IMR-90 (cell line): ENCODE data around the gene CLEC7A. TPM values are rescaled to one million over a fixed set of nuclear protein-coding genes. Genes with fewer than 3 reads are reported as not detected.

Source experiments
- ATAC-seq: fragments of 200-7000 bp; cut with Tn5 transposase; 2 replicates; pipeline ENCODE4 v1.9.1; 2020; ENCODE audit warnings: low read depth, mild to moderate bottlenecking, moderate library complexity
- BruUV-seq: library from RNA; stranded (reverse); fragments of 400-500 nt; replicated peaks from 2 replicates; lab custom pipeline; 2021; lab: Mats Ljungman, UMichigan
- CTCF ChIA-PET: fragments of 300-600 bp; formaldehyde crosslinking; extraction: SDS; loops from one replicate; lab custom pipeline; 2021; ENCODE audit warnings: antibody characterized with exemption; lab: Yijun Ruan, JAX
- POLR2A ChIA-PET: fragments of 300-600 bp; sonication (Branson Sonifier 250); formaldehyde crosslinking; loops from one replicate; lab custom pipeline; 2022; ENCODE audit warnings: antibody characterized with exemption; ENCODE audit not compliant: unreplicated experiment; lab: Charles Lee
- DNase-seq: peaks from one replicate; pipeline ENCODE4 v3.0.0; 2013
- H2AFZ ChIP-seq: replicated peaks from 2 replicates; pipeline ENCODE3; 2013; ENCODE audit warnings: low read length, mild to moderate bottlenecking; ENCODE audit not compliant: poor library complexity
- H2AK5ac ChIP-seq: 2 replicates; pipeline ENCODE4 v1.6.1; 2013; ENCODE audit warnings: low read depth, low read length, inconsistent platforms
- H2AK9ac ChIP-seq: replicated peaks from 2 replicates; pipeline ENCODE3; 2013; ENCODE audit warnings: mild to moderate bottlenecking, low read depth, low read length, moderate library complexity; ENCODE audit not compliant: poor library complexity
- H2BK120ac ChIP-seq: 2 replicates; pipeline ENCODE4 v1.6.1; 2013; ENCODE audit warnings: low read depth, low read length, inconsistent platforms
- H2BK15ac ChIP-seq: 3 replicates; pipeline ENCODE4 v1.6.1; 2013; ENCODE audit warnings: low read depth, low read length, inconsistent platforms
- H2BK20ac ChIP-seq: 2 replicates; pipeline ENCODE4 v1.6.1; 2013; ENCODE audit warnings: low read depth, mild to moderate bottlenecking, inconsistent platforms, low read length, moderate library complexity
- H2BK5ac ChIP-seq: 2 replicates; pipeline ENCODE4 v1.6.1; 2013; ENCODE audit warnings: mild to moderate bottlenecking, low read depth, low read length, inconsistent platforms; ENCODE audit not compliant: poor library complexity, severe bottlenecking
- H3K14ac ChIP-seq: replicated peaks from 2 replicates; pipeline ENCODE4 v1.6.1; 2013; ENCODE audit warnings: low read depth, low read length, inconsistent platforms
- H3K18ac ChIP-seq: 2 replicates; pipeline ENCODE4 v1.6.1; 2013; ENCODE audit warnings: low read depth, low read length, control low read depth
- H3K23ac ChIP-seq: 2 replicates; pipeline ENCODE4 v1.6.1; 2013; ENCODE audit warnings: low read depth, low read length, inconsistent platforms
- H3K27ac ChIP-seq: 2 replicates; pipeline ENCODE4 v1.5.1; 2013; ENCODE audit warnings: mild to moderate bottlenecking, control low read depth, low read length; ENCODE audit not compliant: insufficient read depth
- H3K27me3 ChIP-seq: 2 replicates; pipeline ENCODE4 v1.6.1; 2013; ENCODE audit warnings: low read length; ENCODE audit not compliant: control insufficient read depth, insufficient read depth
- H3K36me3 ChIP-seq: 2 replicates; pipeline ENCODE4 v1.6.1; 2013; ENCODE audit warnings: low read length, mixed read lengths; ENCODE audit not compliant: control insufficient read depth, insufficient read depth
- H3K4ac ChIP-seq: 2 replicates; pipeline ENCODE4 v1.6.1; 2013; ENCODE audit warnings: low read depth, low read length, inconsistent platforms
- H3K4me1 ChIP-seq: 2 replicates; pipeline ENCODE4 v1.6.1; 2013; ENCODE audit warnings: low read length, mixed read lengths; ENCODE audit not compliant: control insufficient read depth, insufficient read depth
- H3K4me2 ChIP-seq: 2 replicates; pipeline ENCODE4 v1.6.1; 2013; ENCODE audit warnings: low read depth, mild to moderate bottlenecking, control low read depth, low read length, moderate library complexity
- H3K4me3 ChIP-seq: 2 replicates; pipeline ENCODE4 v1.5.1; 2013; ENCODE audit warnings: low read depth, mild to moderate bottlenecking, control low read depth, low read length, moderate library complexity; ENCODE audit not compliant: insufficient read depth
- H3K56ac ChIP-seq: 2 replicates; pipeline ENCODE4 v1.6.1; 2013; ENCODE audit warnings: low read length, inconsistent platforms; ENCODE audit not compliant: insufficient read depth; ENCODE audit errors: extremely low read depth
- H3K79me1 ChIP-seq, 2 experiments: 2 replicates each; pipeline ENCODE4 v1.6.1; 2013; ENCODE audit warnings: low read length in 2 of 2, inconsistent platforms in 1 of 2, low read depth in 1 of 2
- H3K9ac ChIP-seq: 2 replicates; pipeline ENCODE4 v1.6.1; 2013; ENCODE audit warnings: low read depth, low read length, control low read depth
- H3K9me1 ChIP-seq: 2 replicates; pipeline ENCODE4 v1.6.1; 2013; ENCODE audit warnings: low read length, inconsistent platforms; ENCODE audit not compliant: insufficient read depth
- H3K9me3 ChIP-seq: 2 replicates; pipeline ENCODE4 v1.6.1; 2013; ENCODE audit warnings: low read length; ENCODE audit not compliant: control insufficient read depth, insufficient read depth
- H4K20me1 ChIP-seq: 2 replicates; pipeline ENCODE4 v1.6.1; 2013; ENCODE audit warnings: low read length, inconsistent platforms; ENCODE audit not compliant: insufficient read depth
- H4K5ac ChIP-seq: 2 replicates; pipeline ENCODE4 v1.6.1; 2013; ENCODE audit warnings: mild to moderate bottlenecking, low read depth, low read length, control low read depth
- H4K8ac ChIP-seq, 2 experiments: 2 replicates each; pipeline ENCODE4 v1.6.1; 2013; ENCODE audit warnings: low read depth in 2 of 2, low read length in 2 of 2, control low read depth in 1 of 2, inconsistent platforms in 1 of 2
- H4K91ac ChIP-seq: 2 replicates; pipeline ENCODE4 v1.6.1; 2013; ENCODE audit warnings: low read depth, low read length, inconsistent platforms; ENCODE audit not compliant: insufficient read depth
- CHD1 ChIP-seq: IDR thresholded peaks from 2 replicates; pipeline ENCODE4 v1.6.1; 2012; ENCODE audit warnings: low read depth, low read length, improper control_type of control experiment
- CTCF ChIP-seq: conservative IDR thresholded peaks from 2 replicates; pipeline ENCODE4 v1.5.1; 2012; ENCODE audit warnings: mild to moderate bottlenecking, low read depth, low read length, improper control_type of control experiment
- MAZ ChIP-seq: IDR thresholded peaks from 2 replicates; pipeline ENCODE4 v1.6.1; 2012; ENCODE audit warnings: low read depth, mild to moderate bottlenecking, low read length, improper control_type of control experiment, moderate library complexity, borderline replicate concordance
- NFE2L2 ChIP-seq: fragments of 150-350 bp; IDR thresholded peaks from 2 replicates; pipeline ENCODE4 v1.6.1; 2016; ENCODE audit warnings: low read depth, mild to moderate bottlenecking, low read length
- RCOR1 ChIP-seq: IDR thresholded peaks from 2 replicates; pipeline ENCODE4 v1.6.1; 2012; ENCODE audit warnings: mild to moderate bottlenecking, low read length, improper control_type of control experiment; ENCODE audit not compliant: insufficient replicate concordance
- RFX5 ChIP-seq: IDR thresholded peaks from 2 replicates; pipeline ENCODE4 v1.8.0; 2012; ENCODE audit warnings: low read depth, mild to moderate bottlenecking, low read length, moderate library complexity
- SMC3 ChIP-seq: fragments of 150-350 bp; IDR thresholded peaks from 2 replicates; pipeline ENCODE4 v1.6.1; 2016; ENCODE audit warnings: low read depth, mild to moderate bottlenecking, antibody characterized with exemption, low read length, moderate library complexity
- WGBS, 2 experiments: methylation state at CpG; one replicate each; pipeline versions ENCODE4 v1.1.5 to v1.1.7; 2013; ENCODE audit warnings: missing lambda C conversion rate in 2 of 2; ENCODE audit not compliant: insufficient read length in 1 of 2; ENCODE audit errors: extremely low coverage in 2 of 2; 5-methylcytosine and 5-hydroxymethylcytosine counted together
- dilution Hi-C: fragments of 300-500 bp; cut with HindIII; formaldehyde crosslinking; loops from one replicate; pipeline ENCODE4 v1.14.3; 2018; ENCODE audit warnings: low sequenced_read_pairs; ENCODE audit not compliant: unreplicated experiment
- in situ Hi-C: fragments of 300-500 bp; cut with MboI; formaldehyde crosslinking; loops from 3 replicates; pipeline ENCODE4 v1.14.3; 2019; ENCODE audit warnings: low sequenced_read_pairs, inconsistent platforms, mixed read lengths
- intact Hi-C: fragments of 100-400 bp; cut with micrococcal nuclease; formaldehyde crosslinking; loops from 2 replicates; pipeline ENCODE4 v1.10.0; 2022
- polyA plus RNA-seq, 3 experiments: library from polyadenylated mRNA; depleted of rRNA; stranded (reverse); fragments of >200 nt; gene quantifications; 2 replicates each; pipeline ENCODE4 v1.2.3, GENCODE V29; 2012; ENCODE audit warnings: low replicate concordance in 1 of 3
- total RNA-seq: library from RNA; depleted of rRNA; stranded (reverse); fragments of >200 nt; gene quantifications from 2 replicates; pipeline ENCODE4 v1.2.3, GENCODE V29; 2012
- TF ChIP-seq, protein P1 (sequence below): fragments of 150-350 bp; IDR thresholded peaks from 2 replicates; pipeline ENCODE4 v1.6.1; 2016; ENCODE audit warnings: low read depth, mild to moderate bottlenecking, low read length, moderate library complexity, borderline replicate concordance

The CLEC7A gene
- total and polyA plus RNA-seq, 2 of the 4 experiments (the other 2 are of a cell fraction): not detected

DNA sequence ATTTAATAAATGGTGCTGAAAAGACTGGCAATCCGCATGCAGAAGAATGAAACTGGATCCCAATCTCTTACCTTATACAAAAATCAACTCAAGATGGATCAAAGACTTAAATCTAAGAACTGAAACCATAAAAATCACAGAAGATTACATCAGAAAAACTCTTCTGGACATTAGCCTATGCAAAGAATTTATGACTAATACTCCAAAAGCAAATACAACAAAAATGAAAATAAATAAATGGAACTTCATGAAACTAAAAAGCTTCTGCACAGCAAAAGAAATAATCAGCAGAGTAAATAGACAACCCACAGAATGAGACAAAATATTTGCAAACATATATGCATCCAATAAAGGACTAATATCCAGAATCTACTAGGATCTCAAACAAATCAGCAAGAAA is 16.9 kb downstream of the CLEC7A start:
- H2BK5ac ChIP-seq: no peak overlapping the region
- H3K27ac ChIP-seq: no peak overlapping the region
- WGBS, 2 experiments: no CpG with 5 or more reads among the region's 1 CpG
- ChIA-PET POLR2A (no interaction called here), CTCF (interaction anchor here (0.6 kb wide), 1 partner anchor 116 kb away, joined by 4 read pairs; no protein-coding TSS in a partner anchor)
- ATAC-seq: peak; percentile 76
- no peak overlapping the region for H3K56ac ChIP-seq
- H3K9ac ChIP-seq: no peak overlapping the region
- no peak overlapping the region for H4K5ac ChIP-seq
- no TSS peak for BruUV-seq
- H3K9me1 ChIP-seq: no peaks in the 10 kb centered on the region
- peak; percentile 43 for DNase-seq
- no peaks in the 10 kb centered on the region for H3K27me3 ChIP-seq
- TF ChIP-seq RFX5 (no peak), SMC3 (no peak), CTCF (no peak), CHD1 (no peak), NFE2L2 (no peak), MAZ (no peak), RCOR1 (no peak)
- TF ChIP-seq, protein P1, sequence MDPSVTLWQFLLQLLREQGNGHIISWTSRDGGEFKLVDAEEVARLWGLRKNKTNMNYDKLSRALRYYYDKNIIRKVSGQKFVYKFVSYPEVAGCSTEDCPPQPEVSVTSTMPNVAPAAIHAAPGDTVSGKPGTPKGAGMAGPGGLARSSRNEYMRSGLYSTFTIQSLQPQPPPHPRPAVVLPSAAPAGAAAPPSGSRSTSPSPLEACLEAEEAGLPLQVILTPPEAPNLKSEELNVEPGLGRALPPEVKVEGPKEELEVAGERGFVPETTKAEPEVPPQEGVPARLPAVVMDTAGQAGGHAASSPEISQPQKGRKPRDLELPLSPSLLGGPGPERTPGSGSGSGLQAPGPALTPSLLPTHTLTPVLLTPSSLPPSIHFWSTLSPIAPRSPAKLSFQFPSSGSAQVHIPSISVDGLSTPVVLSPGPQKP: no peak
- H3K18ac ChIP-seq: no peak overlapping the region
- H3K14ac ChIP-seq: no peak overlapping the region
- H3K36me3 ChIP-seq: no peaks in the 10 kb centered on the region
- H3K4me2 ChIP-seq: peak overlapping the region; percentile 58; the same call in 1 of the 2 replicates
- peaks cover 3% of the 10 kb centered on the region for H3K9me3 ChIP-seq
- in situ Hi-C loops (no loop called here), intact Hi-C loops (loop anchor here (2.0 kb wide), 1 partner anchor 18 kb away; the partner anchor contains the start of gene CLEC7A), dilution Hi-C loops (no loop called here)
- no peak overlapping the region for H4K91ac ChIP-seq
- H4K8ac ChIP-seq: no peak overlapping the region; a peak in 1 of 4 replicates
- H2AFZ ChIP-seq: no peak overlapping the region
- no peaks in the 10 kb centered on the region for H4K20me1 ChIP-seq
- H3K4ac ChIP-seq: no peak overlapping the region
- H2BK120ac ChIP-seq: peak overlapping the region; percentile 40; the same call in 1 of the 2 replicates
- H2AK9ac ChIP-seq: no peak overlapping the region
- H2BK15ac ChIP-seq: no peak overlapping the region
- H2AK5ac ChIP-seq: no peak overlapping the region
- no peak overlapping the region for H3K4me3 ChIP-seq
- H3K4me1 ChIP-seq: no peaks in the 10 kb centered on the region
- H3K23ac ChIP-seq: no peak overlapping the region
- no peaks in the 10 kb centered on the region for H3K79me1 ChIP-seq
- no peak overlapping the region for H2BK20ac ChIP-seq
